Measurements from ENCODE around the gene HOXA5.
A peak's percentile ranks its signal among the peaks of the same experiment; 100 is the strongest.

Gene HOXA5

GRCh38 chr7:27142580-27143022 is 880 bp downstream of the HOXA5 start:
- peaks cover 86% of the 10 kb centered on the region for H3K36me3 Mint-ChIP-seq (ENCODE audit: low read depth)
- H3K27me3 Mint-ChIP-seq (ENCODE audit: low read depth) = peaks cover 10% of the 10 kb centered on the region
- TF ChIP-seq CTCF (IDR thresholded peaks at IDR 0.05; ENCODE audit: unreplicated experiment in 3 of 3) = no peak
- peaks cover 85% of the 10 kb centered on the region for H3K4me1 Mint-ChIP-seq
- H3K4me3 Mint-ChIP-seq = peak overlapping the region; percentile 95 to 98 (median 96)
- no peaks in the 10 kb centered on the region for H3K9me3 Mint-ChIP-seq
- peak overlapping the region; percentile 98 to 100 (median 99) for H3K27ac Mint-ChIP-seq

- H3K9me3 Mint-ChIP-seq = no peaks in the 10 kb centered on the region
- H3K36me3 Mint-ChIP-seq (ENCODE audit: low read depth) = peaks cover 83% of the 10 kb centered on the region
- peak overlapping the region; percentile 95 to 98 (median 96) for H3K4me3 Mint-ChIP-seq
- H3K27ac Mint-ChIP-seq = peak overlapping the region; percentile 98 to 100 (median 99)
- TF ChIP-seq CTCF (IDR thresholded peaks at IDR 0.05; ENCODE audit: unreplicated experiment in 3 of 3) = peak in 1 of 3 experiments; percentile 29
- peaks cover 10% of the 10 kb centered on the region for H3K27me3 Mint-ChIP-seq (ENCODE audit: low read depth)
- H3K4me1 Mint-ChIP-seq = peaks cover 86% of the 10 kb centered on the region
Measured at GRCh38 chr7:27141923-27142579, 1.4 kb downstream of the HOXA5 start.

GRCh38 chr7:27141137-27141922 is 2.2 kb downstream of the HOXA5 start:
- peaks cover 76% of the 10 kb centered on the region for H3K36me3 Mint-ChIP-seq (ENCODE audit: low read depth)
- peak overlapping the region; percentile 95 to 98 (median 96) for H3K4me3 Mint-ChIP-seq
- peaks cover 85% of the 10 kb centered on the region for H3K4me1 Mint-ChIP-seq
- no peaks in the 10 kb centered on the region for H3K9me3 Mint-ChIP-seq
- H3K27ac Mint-ChIP-seq = peak overlapping the region; percentile 98 to 100 (median 99)
- no peak for TF ChIP-seq CTCF (IDR thresholded peaks at IDR 0.05; ENCODE audit: unreplicated experiment in 3 of 3)
- peaks cover 10% of the 10 kb centered on the region for H3K27me3 Mint-ChIP-seq (ENCODE audit: low read depth)

- no peak for TF ChIP-seq CTCF (IDR thresholded peaks at IDR 0.05; ENCODE audit: unreplicated experiment in 3 of 3)
- H3K4me3 Mint-ChIP-seq = peak overlapping the region; percentile 95 to 98 (median 96)
- H3K36me3 Mint-ChIP-seq (ENCODE audit: low read depth) = peaks cover 68% of the 10 kb centered on the region
- H3K9me3 Mint-ChIP-seq = no peaks in the 10 kb centered on the region
- H3K27me3 Mint-ChIP-seq (ENCODE audit: low read depth) = peaks cover 10% of the 10 kb centered on the region
- peak overlapping the region; percentile 98 to 100 (median 99) for H3K27ac Mint-ChIP-seq
- peaks cover 85% of the 10 kb centered on the region for H3K4me1 Mint-ChIP-seq
Measured at GRCh38 chr7:27140126-27140857, 3.2 kb downstream of the HOXA5 start.

GRCh38 chr7:27139334-27140125 is 4.0 kb downstream of the HOXA5 start:
- no peak for TF ChIP-seq CTCF (IDR thresholded peaks at IDR 0.05; ENCODE audit: unreplicated experiment in 3 of 3)
- Mint-ChIP-seq H3K4me1 (peaks cover 86% of the 10 kb centered on the region), H3K4me3 (peak overlapping the region; percentile 95 to 98 (median 96)), H3K27me3 (ENCODE audit: low read depth) (peaks cover 10% of the 10 kb centered on the region), H3K36me3 (ENCODE audit: low read depth) (peaks cover 68% of the 10 kb centered on the region), H3K9me3 (no peaks in the 10 kb centered on the region), H3K27ac (peak overlapping the region; percentile 98 to 100 (median 99))

Measured in nephron (organoid).